ENCODE data around the gene CARD16.
"Not testable (repeated sequence)": the region's sequence is repeated elsewhere in the genome, so short reads cannot be mapped to it uniquely, and the experiment has no call there.

CARD16 gene

DNA sequence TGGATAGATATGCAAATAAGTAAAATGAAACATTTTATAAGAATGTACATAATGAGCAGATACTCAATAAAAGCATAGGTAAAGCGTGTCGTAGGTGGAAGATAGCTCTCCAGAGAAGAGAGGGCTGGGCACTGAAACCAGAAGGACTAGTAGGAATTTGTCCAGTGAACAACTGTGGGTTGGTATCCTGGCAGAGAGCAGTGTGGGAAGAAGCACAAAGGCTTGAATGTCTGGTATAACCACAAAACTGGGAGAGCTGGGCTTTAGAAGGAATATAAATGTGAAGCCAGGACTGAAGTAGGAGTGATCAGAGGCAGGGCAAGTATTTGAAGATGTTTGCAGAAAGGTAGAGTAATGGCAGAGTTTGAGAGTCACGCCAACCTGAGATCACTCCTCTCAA lies 33.1 kb upstream of the CARD16 start:
- H3K27ac ChIP-seq = no peak overlapping the region
- no peaks in the 10 kb centered on the region for H4K20me1 ChIP-seq (ENCODE audit: insufficient read depth)
- TF ChIP-seq, protein P1, sequence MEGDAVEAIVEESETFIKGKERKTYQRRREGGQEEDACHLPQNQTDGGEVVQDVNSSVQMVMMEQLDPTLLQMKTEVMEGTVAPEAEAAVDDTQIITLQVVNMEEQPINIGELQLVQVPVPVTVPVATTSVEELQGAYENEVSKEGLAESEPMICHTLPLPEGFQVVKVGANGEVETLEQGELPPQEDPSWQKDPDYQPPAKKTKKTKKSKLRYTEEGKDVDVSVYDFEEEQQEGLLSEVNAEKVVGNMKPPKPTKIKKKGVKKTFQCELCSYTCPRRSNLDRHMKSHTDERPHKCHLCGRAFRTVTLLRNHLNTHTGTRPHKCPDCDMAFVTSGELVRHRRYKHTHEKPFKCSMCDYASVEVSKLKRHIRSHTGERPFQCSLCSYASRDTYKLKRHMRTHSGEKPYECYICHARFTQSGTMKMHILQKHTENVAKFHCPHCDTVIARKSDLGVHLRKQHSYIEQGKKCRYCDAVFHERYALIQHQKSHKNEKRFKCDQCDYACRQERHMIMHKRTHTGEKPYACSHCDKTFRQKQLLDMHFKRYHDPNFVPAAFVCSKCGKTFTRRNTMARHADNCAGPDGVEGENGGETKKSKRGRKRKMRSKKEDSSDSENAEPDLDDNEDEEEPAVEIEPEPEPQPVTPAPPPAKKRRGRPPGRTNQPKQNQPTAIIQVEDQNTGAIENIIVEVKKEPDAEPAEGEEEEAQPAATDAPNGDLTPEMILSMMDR (conservative IDR thresholded peaks at IDR 0.05; ENCODE audit: low read depth, low read length) = no peak
- H2AFZ ChIP-seq (ENCODE audit: low read depth) = no peak overlapping the region
- no peaks in the 10 kb centered on the region for H3K79me2 ChIP-seq (ENCODE audit: insufficient read depth, low read depth)
- H3K27me3 ChIP-seq (ENCODE audit: insufficient read depth, low read depth) = no peaks in the 10 kb centered on the region
- H3K4me2 ChIP-seq = no peak overlapping the region
- H3K36me3 ChIP-seq (ENCODE audit: insufficient read depth) = no peaks in the 10 kb centered on the region
- no peak overlapping the region for H3K9ac ChIP-seq
- no peak overlapping the region for H3K4me3 ChIP-seq (IDR thresholded peaks at IDR 0.05; ENCODE audit: insufficient read depth, low read depth, low read length)
- no peaks in the 10 kb centered on the region for H3K4me1 ChIP-seq (ENCODE audit: low read depth, poor library complexity, severe bottlenecking)

DNA sequence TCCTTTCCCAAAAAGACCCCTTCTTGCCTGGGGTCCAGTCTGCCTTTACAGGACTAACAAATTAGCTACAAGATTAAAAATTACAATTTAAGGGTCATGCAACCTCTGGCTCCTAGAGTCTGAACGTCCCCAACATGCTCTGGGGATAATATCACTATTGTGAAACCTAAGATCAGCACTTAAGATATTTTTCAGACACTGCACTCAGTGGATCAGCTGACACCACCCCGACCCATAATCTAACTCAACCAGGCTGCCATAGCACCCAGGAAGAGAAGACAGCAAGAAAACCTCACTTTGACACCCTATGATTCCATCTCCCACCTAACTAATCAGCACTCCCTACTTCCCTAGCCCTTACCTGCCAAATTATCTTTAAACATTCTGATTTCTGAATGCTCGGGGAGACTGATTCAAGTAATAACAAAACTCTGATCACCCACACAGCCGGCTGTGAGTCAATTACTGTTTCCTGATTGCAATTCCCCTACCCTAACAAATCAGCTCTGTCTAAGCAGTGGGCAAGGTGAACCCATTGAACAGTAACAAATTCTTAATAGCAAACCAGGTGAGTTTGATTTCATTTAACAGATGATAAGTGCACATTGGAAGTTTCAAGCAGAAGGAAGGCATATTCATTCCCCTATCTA lies 32.1 kb upstream of the CARD16 start:
- H3K4me2 ChIP-seq; H4K20me1 ChIP-seq (ENCODE audit: insufficient read depth); H3K27ac ChIP-seq; H3K4me1 ChIP-seq (ENCODE audit: low read depth, poor library complexity, severe bottlenecking); H2AFZ ChIP-seq (ENCODE audit: low read depth); H3K4me3 ChIP-seq (IDR thresholded peaks at IDR 0.05; ENCODE audit: insufficient read depth, low read depth, low read length); H3K36me3 ChIP-seq (ENCODE audit: insufficient read depth); H3K27me3 ChIP-seq (ENCODE audit: insufficient read depth, low read depth); H3K79me2 ChIP-seq (ENCODE audit: insufficient read depth, low read depth); H3K9ac ChIP-seq: not testable (repeated sequence)

DNA sequence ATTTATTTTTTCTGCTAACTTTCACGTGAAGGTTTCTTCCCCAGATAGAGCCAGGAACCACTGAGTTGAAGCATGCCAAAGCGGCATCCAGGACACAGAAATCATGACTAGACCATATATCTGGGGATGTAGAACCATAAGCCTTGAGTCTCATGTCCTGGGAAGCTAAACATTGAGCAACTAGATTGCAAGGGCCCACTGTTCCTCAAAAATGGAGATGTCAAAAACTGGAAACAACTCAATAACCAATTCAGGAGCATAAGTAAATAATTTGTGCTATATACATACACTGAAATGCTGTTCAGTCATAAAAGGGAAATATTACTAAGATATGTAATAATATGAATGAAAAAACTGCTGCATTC lies 29.0 kb upstream of the CARD16 start:
- Histone ChIP-seq H3K79me2 (ENCODE audit: insufficient read depth, low read depth) (no peaks in the 10 kb centered on the region), H3K27me3 (ENCODE audit: insufficient read depth, low read depth) (no peaks in the 10 kb centered on the region), H3K27ac (no peak overlapping the region), H4K20me1 (ENCODE audit: insufficient read depth) (no peaks in the 10 kb centered on the region), H3K9ac (no peak overlapping the region), H3K4me3 (IDR thresholded peaks at IDR 0.05; ENCODE audit: insufficient read depth, low read depth, low read length) (no peak overlapping the region), H3K4me2 (no peak overlapping the region), H3K4me1 (ENCODE audit: low read depth, poor library complexity, severe bottlenecking) (no peaks in the 10 kb centered on the region), H3K36me3 (ENCODE audit: insufficient read depth) (no peaks in the 10 kb centered on the region), H2AFZ (ENCODE audit: low read depth) (no peak overlapping the region)
- TF ChIP-seq, protein P1 (conservative IDR thresholded peaks at IDR 0.05; ENCODE audit: low read depth, low read length) = no peak

DNA sequence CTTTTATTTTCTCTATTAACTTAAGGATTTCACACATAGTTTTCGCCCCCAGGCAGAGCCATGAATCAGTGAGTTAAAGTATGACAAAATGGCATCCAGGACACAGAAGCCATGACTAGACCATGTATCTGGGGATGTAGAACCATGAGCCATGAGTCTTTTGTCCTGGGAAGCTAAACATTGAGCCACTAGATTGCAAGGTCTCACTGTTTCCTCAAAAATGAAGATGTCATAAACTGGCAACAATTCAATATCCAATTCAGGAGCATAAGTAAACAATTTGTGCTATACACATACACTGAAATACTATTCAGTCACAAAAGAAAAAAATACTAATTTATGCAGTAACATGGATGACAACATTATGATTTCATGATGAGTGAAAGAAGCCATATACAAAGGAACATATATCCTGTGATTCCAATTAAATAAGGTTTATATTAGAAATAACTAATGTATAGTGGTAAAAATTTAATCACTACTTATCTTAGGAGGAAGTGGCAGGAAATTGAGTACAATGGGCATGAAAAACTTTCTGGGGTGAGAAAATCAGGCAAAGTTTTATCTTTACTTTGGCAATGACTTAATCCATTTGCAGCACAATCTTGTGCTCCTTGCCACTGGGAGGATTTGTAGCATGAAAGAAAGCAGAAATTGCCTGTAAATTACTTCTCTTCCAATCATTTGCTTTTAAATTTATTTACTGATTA lies 28.5 kb upstream of the CARD16 start:
- no peak overlapping the region for H3K4me2 ChIP-seq
- H4K20me1 ChIP-seq (ENCODE audit: insufficient read depth) = no peaks in the 10 kb centered on the region
- TF ChIP-seq, protein P1 (conservative IDR thresholded peaks at IDR 0.05; ENCODE audit: low read depth, low read length) = no peak
- no peaks in the 10 kb centered on the region for H3K27me3 ChIP-seq (ENCODE audit: insufficient read depth, low read depth)
- H3K4me1 ChIP-seq (ENCODE audit: low read depth, poor library complexity, severe bottlenecking) = no peaks in the 10 kb centered on the region
- no peak overlapping the region for H3K4me3 ChIP-seq (IDR thresholded peaks at IDR 0.05; ENCODE audit: insufficient read depth, low read depth, low read length)
- no peak overlapping the region for H3K9ac ChIP-seq
- H3K27ac ChIP-seq = no peak overlapping the region
- no peak overlapping the region for H2AFZ ChIP-seq (ENCODE audit: low read depth)
- no peaks in the 10 kb centered on the region for H3K79me2 ChIP-seq (ENCODE audit: insufficient read depth, low read depth)
- no peaks in the 10 kb centered on the region for H3K36me3 ChIP-seq (ENCODE audit: insufficient read depth)

DNA sequence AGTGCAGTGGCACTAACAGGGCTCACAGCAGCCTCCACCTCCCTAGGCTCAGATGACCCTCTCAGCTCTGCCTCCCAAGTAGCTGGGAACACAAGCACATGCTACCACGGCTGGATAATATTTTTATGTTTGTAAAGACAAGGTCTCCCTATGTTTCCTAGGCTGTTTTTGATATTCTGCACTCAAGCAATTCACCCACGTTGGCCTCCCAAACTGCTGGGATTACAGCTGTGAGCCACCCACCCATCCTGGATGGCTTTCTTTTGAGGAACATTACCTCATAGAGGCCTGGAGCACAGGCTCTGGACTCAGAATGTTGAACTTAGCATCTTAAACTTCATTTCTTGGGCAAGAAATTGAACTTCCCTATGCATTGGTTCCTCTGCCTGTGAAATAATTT lies 26.9 kb upstream of the CARD16 start:
- not testable (repeated sequence) for H3K4me1 ChIP-seq (ENCODE audit: low read depth, poor library complexity, severe bottlenecking); H4K20me1 ChIP-seq (ENCODE audit: insufficient read depth); H3K79me2 ChIP-seq (ENCODE audit: insufficient read depth, low read depth); H3K36me3 ChIP-seq (ENCODE audit: insufficient read depth); H2AFZ ChIP-seq (ENCODE audit: low read depth); H3K4me3 ChIP-seq (IDR thresholded peaks at IDR 0.05; ENCODE audit: insufficient read depth, low read depth, low read length); H3K9ac ChIP-seq; H3K27me3 ChIP-seq (ENCODE audit: insufficient read depth, low read depth); H3K4me2 ChIP-seq; H3K27ac ChIP-seq
